SK-MEL-5 (cell line): Measurements from ENCODE around the gene TMPRSS9. TPM values are rescaled to one million over a fixed set of nuclear protein-coding genes. Genes with fewer than 3 reads are reported as not detected.

Experiments
- DNase-seq: peaks from one replicate; pipeline ENCODE4 v3.0.0-alpha.2; 2016; ENCODE audit warnings: low read depth, low spot score
- in situ Hi-C: cut with HindIII; loops from 2 replicates; pipeline ENCODE4 v1.10.0; 2016; ENCODE audit warnings: low sequenced_read_pairs, high pct_unique_total_duplicates, low pct_unique_long_range_greater_than_20kb
- total RNA-seq: library from RNA; depleted of rRNA; stranded (reverse); fragments of >200 nt; shearing (Covaris generic); gene quantifications from 2 replicates; pipeline ENCODE4 v1.2.3, GENCODE V29; 2014

TMPRSS9 gene
- total RNA-seq, 1 experiment from 2014 or later, result not detected

DNA sequence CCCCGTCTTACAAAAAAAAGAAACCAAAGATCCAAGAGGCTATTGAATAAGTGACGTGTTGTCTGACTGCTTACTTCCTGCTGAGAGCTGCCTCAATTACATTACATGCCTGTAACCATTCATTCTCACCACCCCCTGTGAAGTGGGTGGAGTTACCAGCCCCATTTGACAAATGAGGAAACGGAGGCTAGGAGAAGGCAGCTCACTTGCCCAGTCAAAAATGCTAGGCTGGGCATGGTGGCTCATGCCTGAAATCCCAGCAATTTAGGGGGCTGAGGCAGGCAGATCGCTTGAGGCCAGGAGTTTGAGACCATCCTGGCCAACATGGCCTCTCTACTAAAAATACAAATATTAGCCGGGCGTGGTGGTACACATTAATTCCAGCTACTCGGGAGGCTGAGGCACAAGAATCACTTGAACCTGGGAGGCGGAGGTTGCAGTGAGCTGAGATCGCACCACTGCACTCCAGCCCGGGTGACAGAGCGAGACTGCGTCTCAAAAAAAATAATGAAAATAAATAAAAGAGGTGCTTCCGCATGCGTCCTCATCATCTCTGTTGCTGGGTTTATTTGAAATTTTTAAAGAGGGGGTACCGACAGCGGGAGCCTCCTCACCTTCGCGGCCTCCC is 32.2 kb upstream of the TMPRSS9 start:
- in situ Hi-C loops, result no loop called here

DNA sequence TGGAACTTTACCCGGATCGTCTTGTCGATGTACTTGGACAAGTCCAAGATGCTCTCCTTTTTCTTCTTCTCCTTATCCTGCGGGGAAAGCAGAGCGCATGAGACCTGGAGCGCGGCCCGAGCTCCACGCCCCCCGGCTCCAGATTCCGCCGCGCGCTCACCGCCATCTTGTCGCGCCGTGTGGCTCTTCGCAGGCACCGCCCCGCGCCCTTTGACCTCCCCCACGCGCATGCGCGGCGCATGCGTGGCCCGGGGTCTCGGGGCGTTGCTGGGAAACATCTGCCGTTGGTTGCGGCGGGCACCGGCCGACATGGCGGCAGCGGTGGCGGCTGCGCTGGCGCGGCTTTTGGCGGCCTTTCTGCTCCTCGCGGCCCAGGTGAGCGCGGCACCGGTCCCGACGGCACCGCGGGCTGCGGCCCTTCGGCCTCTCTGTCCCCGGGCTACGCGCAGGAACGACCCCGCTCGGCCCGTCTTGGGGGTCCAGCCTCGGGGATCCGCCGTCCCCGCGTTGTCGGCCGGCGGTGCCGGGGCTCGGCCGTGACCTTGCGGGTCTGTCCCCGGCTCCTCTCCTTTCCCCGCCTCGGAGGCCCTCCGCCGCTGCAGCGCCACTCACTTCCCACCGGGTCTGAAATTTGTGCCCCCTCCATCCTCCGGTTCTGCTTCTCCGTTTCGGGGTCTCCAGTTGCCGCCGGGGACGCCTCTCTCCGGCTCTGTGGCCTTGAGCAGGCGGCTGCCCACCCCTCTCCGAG is 31.5 kb upstream of the TMPRSS9 start, which contains the start of the genes LSM7 and SPPL2B:
Gene LSM7, minus strand, starts transcription at position 186 of the 748 bp plus-strand sequence. Its CDS starts 20 bp downstream, at position 166.
Gene SPPL2B, plus strand, starts transcription at position 284 of the 748 bp plus-strand sequence. Its CDS starts 26 bp downstream, at position 310.
- DNase-seq, result peak; percentile 84
- in situ Hi-C loops, result no loop called here

More for the DNA sequence above, 32.2 kb upstream of the TMPRSS9 start:
- DNase-seq, result peak; percentile 80

DNA sequence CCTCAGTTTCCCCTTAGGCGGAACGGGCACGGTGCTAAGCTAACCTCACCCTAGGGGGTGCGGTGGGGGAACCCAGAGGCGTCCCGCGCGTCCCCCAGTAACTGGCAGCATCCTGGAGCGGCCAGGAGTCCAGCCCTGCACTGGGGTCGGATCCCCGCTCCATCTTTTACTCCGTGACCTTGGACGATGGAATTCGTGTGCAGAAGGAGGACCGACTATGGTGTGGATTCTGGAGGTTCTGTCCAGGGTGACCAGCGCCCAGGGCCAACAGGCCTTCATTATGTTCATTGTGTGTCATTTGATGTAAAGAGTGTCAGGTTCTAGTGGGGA is 31.0 kb upstream of the TMPRSS9 start:
- DNase-seq, result no peak
- in situ Hi-C loops, result no loop called here

DNA sequence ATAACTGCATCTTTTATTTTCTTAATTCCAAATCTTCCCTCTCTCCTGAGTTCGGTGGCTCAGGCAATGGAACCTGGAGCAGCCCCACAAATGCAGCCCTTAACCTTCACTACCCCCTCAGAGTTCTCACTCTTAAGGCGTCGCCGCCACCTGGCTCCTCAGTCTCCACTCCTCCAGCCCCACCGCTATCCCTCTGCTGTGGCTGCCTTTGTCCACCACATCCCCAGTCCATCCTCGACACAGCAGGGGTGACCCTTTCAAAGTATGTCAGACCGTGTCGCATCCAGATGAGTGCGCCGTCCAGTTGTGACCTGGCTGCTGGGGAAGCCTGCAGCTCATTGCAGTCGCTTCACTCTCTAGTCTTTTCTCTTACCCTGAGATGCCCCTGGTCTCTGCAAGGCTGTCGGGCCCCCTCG is 30.6 kb upstream of the TMPRSS9 start:
- in situ Hi-C loops, result no loop called here
- DNase-seq, result no peak

DNA sequence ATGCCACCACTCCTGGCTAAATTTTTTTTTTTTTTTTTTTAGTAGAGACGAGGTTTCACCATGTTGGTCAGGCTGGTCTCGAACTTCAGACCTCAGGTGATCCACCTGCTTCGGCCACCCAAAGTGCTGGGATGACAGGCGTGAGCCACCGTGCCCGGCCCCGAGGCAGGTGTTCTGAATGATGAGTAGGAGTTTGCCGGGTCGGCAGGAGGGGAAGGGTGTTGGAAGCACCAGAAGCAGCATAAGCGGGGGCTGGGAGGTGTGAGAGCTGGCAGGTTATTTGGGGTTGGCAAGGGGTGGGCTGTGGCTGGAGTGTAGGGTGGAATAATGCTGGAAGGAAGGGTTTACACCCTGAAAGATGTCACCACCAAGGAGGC is 29.8 kb upstream of the TMPRSS9 start:
- no peak for DNase-seq
- in situ Hi-C loops, result no loop called here

DNA sequence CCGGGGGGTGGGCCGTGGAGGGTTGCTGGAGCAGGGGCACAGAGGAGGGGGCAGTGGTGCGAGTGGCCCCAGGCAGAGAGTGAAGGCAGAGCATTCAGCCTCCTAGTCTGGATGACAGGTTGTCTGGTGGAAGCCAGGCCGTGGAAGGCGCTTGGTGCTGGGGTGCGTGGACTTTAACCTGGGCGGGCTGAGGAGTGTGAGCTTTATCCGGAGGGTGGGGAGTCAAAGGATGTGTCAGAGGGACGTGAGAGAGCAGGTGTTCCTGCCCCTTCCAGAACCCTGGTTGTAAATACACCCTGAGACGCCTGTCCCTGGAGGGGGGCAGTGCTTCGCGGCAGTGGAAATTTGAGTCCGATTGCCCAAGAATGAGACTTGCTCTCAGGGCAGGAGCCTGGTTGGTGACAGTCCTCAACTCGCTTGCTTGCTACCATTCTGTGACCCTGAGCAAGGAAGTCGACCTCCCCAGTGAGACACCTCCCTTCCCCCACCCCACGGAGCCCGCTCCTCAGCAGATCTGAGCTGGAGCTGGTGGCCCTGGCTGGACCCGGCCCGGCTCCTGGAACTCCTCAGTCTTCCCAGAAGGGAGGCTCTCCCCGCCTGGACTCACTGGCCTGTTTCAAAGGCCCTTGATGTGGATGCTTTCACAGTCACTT is 29.3 kb upstream of the TMPRSS9 start:
- in situ Hi-C loops, result no loop called here
- no peak for DNase-seq

DNA sequence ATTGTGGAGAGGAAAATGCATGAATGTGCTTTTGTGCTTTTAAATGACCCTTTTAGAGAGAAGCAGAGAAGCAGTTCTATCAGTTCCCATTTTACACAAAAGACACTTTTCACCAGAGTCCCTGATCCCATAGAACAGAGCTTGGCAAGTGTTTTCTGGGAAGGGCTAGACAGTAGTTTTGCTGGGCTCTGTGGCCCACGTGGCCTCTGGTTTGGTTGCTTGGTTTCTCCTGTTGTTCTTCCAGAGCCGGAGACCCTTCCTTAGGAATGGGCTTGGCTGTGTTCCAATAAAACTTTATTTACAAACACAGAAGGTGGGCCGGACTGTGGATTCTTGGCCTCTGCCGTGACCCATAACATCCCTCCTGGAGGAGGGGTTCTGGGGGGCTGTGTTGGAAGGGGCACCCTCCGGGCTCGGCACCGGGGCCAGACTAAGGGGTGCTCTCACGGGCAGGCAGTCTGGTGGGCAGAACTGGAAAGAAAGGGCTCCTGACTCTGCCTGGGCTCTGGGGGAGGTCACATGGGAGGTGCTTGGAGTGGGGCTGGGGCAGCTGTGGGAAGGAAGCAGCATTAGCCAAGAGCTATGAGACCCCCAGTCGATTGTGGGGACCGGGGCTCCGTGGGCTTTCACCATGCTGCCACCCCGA is 28.3 kb upstream of the TMPRSS9 start:
- in situ Hi-C loops, result no loop called here
- DNase-seq, result peak; percentile 13

DNA sequence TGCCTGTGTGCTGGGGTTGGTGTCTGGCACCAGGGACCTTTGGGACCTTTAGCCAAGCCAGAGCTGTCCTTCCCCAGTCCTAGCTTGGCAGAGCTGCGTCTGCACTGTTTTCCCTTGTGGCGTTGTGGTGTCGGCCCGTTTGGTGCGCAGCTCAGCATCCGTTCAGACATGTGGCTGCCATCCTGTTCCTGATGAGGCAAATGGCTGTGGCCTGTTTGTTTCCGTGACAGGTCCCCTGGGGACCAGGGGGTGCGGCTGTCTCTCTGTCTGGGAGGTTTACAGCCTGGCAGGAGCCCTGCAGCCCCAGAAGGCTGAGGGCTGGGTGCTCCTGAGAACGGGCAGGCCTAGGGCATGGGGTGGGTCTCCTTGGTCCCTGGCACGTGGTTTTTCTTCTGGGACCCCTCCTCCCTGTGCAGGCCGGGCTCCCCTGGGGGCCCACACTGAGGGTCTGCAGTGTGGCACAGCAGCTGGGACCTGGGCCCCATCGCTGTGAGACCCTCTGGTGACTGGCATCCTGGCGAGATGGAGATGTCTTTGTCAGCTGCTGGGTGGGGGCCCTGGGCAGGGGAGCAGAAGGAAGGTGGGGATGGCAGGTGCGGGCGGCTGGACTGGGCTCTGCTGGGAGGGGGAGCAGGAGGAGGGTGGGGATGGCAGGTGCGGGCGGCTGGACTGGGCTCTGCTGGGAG is 27.6 kb upstream of the TMPRSS9 start:
- in situ Hi-C loops, result no loop called here
- DNase-seq, result no peak

DNA sequence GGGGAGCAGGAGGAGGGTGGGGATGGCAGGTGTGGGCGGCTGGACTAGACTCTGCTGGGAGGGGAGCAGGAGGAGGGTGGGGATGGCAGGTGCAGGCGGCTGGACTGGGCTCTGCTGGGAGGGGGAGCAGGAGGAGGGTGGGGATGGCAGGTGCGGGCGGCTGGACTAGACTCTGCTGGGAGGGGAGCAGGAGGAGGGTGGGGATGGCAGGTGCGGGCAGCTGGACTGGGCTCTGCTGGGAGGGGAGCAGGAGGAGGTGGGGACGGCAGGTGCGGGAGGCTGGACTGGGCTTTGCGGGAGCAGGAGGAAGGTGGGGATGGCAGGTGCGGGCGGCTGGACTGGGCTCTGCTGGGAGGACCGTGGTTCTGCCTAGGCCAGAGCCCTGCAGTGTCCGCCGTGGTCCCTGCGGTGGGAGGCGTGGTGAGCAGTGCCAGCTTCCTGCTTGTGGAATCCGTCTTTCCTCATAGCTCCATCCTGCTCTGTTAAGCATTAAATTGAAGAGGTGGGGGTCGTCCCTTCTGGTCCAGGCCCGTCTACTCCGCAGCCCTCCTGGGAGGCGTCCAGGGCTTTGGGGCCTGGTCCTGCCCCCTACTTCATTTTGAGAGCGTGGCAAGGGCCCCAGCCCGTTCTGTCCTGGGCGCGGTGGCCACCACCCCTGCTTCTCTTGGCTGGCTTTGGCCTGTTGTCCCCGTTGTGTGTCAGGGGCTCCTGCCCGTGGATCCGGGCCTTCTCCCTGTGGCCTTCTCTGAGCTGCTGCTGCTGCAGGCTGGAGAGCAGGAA is 26.8 kb upstream of the TMPRSS9 start:
- in situ Hi-C loops, result no loop called here
- no peak for DNase-seq

DNA sequence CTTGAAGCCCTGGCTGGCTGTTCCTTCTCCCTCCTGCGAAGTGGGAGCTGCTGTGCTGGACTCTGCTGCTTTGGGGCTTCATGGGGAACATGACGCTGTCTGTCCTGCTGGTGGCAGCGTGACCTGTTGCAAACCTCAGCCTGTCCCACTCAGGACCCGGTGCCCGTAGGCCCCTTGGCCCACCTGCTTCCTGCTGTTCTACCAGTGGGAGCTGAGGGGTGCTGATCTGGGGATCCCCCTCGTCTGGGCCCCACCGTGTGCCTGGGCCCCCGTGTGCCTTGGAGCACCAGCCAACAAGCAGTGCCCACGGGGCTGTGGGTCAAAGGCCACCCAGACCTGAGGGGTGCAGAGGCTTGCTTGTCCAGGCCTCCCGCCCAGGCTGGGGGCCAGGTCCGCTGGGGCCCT is 26.3 kb upstream of the TMPRSS9 start:
- in situ Hi-C loops, result no loop called here

DNA sequence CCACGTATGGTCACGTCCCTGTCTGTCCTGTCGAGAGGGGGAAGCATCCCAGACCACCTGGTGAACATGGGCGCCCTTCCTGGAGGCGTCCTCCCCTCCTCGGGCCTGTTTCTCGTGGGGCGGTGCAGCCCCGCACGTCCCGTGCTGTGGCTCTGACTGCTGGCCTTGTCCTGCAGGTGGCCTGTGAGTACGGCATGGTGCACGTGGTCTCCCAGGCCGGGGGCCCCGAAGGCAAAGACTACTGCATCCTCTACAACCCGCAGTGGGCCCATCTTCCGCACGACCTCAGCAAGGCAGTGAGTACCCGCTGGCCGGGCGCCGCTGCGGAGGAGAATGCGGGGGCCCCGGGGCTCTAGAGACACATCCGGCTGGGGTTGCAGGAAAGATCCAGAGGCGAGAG is 25.6 kb upstream of the TMPRSS9 start:
- no peak for DNase-seq
- in situ Hi-C loops, result no loop called here

More for the DNA sequence above, 26.3 kb upstream of the TMPRSS9 start:
- DNase-seq, result no peak

DNA sequence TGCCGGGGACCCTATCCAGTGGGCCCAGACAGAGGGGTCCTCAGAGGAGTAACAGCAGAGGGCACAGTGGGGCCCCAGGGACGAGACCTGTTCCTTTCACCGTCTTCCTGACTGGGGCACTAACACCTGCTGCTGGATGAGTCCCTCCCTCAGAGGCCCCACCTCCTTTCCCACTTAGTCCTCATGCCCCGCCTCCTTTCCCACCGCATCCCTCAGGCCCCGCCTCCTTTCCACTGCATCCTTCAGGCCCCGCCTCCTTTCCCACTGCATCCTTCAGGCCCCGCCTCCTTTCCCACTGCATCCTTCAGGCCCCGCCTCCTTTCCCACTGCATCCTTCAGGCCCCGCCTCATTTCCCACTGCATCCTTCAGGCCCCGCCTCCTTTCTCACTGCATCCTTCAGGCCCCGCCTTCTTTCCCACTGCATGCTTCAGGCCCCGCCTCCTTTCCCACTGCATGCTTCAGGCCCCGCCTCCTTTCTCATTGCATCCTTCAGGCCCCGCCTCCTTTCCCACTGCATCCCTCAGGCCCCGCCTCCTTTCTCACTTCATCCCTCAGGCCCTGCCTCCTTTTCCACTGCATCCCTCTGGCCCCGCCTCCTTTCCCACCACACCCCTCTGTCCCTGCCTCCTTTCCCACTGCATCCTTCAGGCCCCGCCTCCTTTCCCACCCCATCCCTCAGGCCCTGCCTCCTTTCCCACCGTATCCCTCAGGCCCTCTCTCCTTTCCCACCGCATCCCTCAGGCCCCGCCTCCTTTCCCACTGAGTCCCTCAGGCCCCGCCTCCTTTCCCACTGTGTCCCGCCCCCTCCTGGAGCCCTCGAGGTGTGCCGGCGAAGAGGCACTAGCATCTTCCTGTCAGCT is 24.8 kb upstream of the TMPRSS9 start:
- in situ Hi-C loops, result no loop called here

DNA sequence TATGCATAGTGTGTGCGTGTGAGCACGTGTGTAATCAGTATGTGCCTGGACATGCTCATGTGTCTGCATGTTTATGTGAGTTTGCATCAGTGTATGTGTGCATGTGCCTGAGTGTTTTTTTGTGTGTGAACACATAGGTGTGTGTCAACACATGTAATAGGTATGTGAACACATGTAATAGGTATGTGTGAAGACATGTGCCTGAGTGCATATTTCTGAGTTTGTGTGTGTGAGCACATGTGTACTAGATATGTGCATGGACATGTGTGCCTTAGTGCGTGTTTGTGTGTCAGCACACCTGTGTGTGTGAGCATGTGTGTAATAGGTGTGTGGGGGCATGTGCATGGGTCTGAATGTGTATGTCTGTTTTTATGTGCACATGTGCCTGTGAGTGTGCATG is 24.2 kb upstream of the TMPRSS9 start:
- DNase-seq, result no peak
- in situ Hi-C loops, result no loop called here

More for the DNA sequence above, 24.8 kb upstream of the TMPRSS9 start:
- DNase-seq, result no peak

DNA sequence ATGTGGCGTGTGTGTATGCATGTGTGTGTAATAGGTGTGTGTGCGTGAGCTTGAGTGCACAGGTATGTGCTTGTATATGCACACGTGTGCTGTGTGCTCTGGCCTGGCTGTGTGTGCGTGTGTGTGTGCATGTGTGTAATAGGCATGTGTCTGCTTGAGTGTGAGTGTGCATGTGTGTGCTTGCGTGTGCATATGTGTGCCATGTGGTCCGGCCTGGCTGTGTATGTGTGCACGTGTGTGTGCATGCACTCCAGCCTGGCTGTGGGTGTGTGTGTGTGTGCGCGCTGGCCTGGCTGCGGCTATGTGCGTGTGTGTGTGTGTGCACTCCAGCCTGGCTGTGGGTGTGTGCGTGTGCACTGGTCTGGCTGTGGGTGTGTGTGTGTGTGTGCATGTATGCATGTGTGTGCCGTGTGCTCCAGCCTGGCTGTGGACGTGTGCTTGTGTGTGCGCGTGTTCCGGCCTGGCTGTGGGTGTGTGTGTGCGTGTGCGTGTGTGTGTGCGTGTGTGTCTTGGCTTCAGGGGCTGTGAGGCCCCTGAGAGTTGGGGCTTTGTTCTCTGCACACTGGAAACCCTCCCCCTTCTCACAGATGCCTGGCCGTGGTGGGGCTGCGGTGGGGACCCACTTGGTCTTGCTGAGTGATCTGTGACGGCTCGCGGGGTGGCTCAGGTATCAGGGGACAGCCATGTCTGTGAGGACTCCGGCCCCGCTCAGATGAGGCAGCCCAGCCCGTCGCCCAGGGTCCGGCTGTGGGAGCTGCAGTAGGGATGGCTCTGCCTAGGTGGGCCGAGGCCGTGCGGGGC is 23.3 kb upstream of the TMPRSS9 start:
- DNase-seq, result no peak
- in situ Hi-C loops, result no loop called here

DNA sequence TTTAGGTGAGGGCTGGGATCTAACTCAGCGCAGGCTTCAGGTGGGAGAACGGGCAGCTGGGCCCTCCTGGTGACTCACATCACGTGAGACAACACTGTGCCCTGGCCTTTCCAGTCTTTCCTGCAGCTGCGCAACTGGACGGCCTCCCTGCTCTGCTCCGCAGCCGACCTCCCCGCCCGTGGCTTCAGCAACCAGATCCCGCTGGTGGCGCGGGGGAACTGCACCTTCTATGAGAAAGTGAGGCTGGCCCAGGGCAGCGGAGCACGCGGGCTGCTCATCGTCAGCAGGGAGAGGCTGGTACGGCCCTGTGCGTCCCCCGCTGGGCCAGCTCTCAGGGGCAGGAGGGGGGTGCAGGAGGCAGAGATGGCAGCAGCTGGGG is 22.7 kb upstream of the TMPRSS9 start:
- DNase-seq, result no peak
- in situ Hi-C loops, result no loop called here
